CD4-positive, alpha-beta T cell (primary cell): ENCODE measurements around the gene CACNA2D3. TPM values are rescaled to one million over a fixed set of nuclear protein-coding genes. Genes with fewer than 3 reads are reported as not detected.

Experiments used
- ATAC-seq: fragments of 200-7000 bp; cut with Tn5 transposase; one replicate; pipeline ENCODE4 v1.10.0; 2022; ENCODE audit warnings: mild to moderate bottlenecking; ENCODE audit not compliant: poor library complexity
- CTCF ChIA-PET: fragments of 350-600 bp; sonication (Branson Sonifier 250); formaldehyde crosslinking; loops from one replicate; lab custom pipeline; 2021; ENCODE audit warnings: antibody characterized with exemption, inconsistent platforms; lab: Charles Lee
- POLR2A ChIA-PET: fragments of 350-600 bp; sonication (Branson Sonifier 250); formaldehyde crosslinking; loops from one replicate; lab custom pipeline; 2021; ENCODE audit warnings: antibody characterized with exemption, inconsistent platforms; lab: Charles Lee
- DNase-seq, 14 experiments: peaks; one replicate each; pipeline ENCODE4 v3.0.0-alpha.2; 2013 to 2020; ENCODE audit warnings: mixed read lengths in 2 of 14
- H3K27ac ChIP-seq, 2 donors: one replicate each; pipeline versions ENCODE4 v1.5.1 to v1.7.0; 2013; ENCODE audit warnings: low read length in 2 of 2, low read depth in 1 of 2, mild to moderate bottlenecking in 1 of 2
- H3K27me3 ChIP-seq, 2 experiments: 1 replicate in 1 of 2; 2 replicates in 1 of 2; pipeline versions ENCODE4 v1.6.1 to v1.7.0; 2013; ENCODE audit warnings: low read length in 2 of 2, control low read depth in 1 of 2, mild to moderate bottlenecking in 1 of 2, moderate library complexity in 1 of 2; ENCODE audit not compliant: insufficient read depth in 2 of 2, control insufficient read depth in 1 of 2
- H3K36me3 ChIP-seq: one replicate; pipeline ENCODE4 v1.6.1; 2013; ENCODE audit warnings: low read length, control low read depth; ENCODE audit not compliant: insufficient read depth
- H3K4me1 ChIP-seq: one replicate; pipeline ENCODE4 v1.6.1; 2013; ENCODE audit warnings: low read length, control low read depth; ENCODE audit not compliant: insufficient read depth
- H3K4me3 ChIP-seq: one replicate; pipeline ENCODE4 v1.5.1; 2013; ENCODE audit warnings: mild to moderate bottlenecking, low read length, moderate library complexity
- H3K9me3 ChIP-seq, 2 experiments: 1 replicate in 1 of 2; 2 replicates in 1 of 2; pipeline versions ENCODE4 v1.6.1 to v1.7.0; 2013; ENCODE audit warnings: low read length in 2 of 2, mild to moderate bottlenecking in 2 of 2, control low read depth in 1 of 2, moderate library complexity in 1 of 2; ENCODE audit not compliant: control insufficient read depth in 1 of 2, insufficient read depth in 1 of 2
- H3K27ac Mint-ChIP-seq: one replicate; pipeline ENCODE4 v1.8.0; 2020; ENCODE audit warnings: mixed read lengths
- H3K27me3 Mint-ChIP-seq: one replicate; pipeline ENCODE4 v1.8.0; 2021; ENCODE audit warnings: mixed read lengths
- H3K36me3 Mint-ChIP-seq: one replicate; pipeline ENCODE4 v1.8.0; 2021; ENCODE audit warnings: low read depth, mixed read lengths
- H3K4me1 Mint-ChIP-seq: one replicate; pipeline ENCODE4 v1.8.0; 2021; ENCODE audit warnings: low read depth, mixed read lengths
- H3K4me3 Mint-ChIP-seq: one replicate; pipeline ENCODE4 v1.8.0; 2020; ENCODE audit warnings: mild to moderate bottlenecking, mixed read lengths
- H3K9me3 Mint-ChIP-seq: one replicate; pipeline ENCODE4 v1.8.0; 2020; ENCODE audit warnings: mixed read lengths
- CTCF ChIP-seq: fragments of 200-600 bp; IDR thresholded peaks from one replicate; pipeline ENCODE4 v1.8.0; 2022; ENCODE audit warnings: antibody characterized with exemption, mild to moderate bottlenecking
- intact Hi-C, 2 experiments: fragments of 100-400 bp; cut with DNase I in 1 of 2; cut with micrococcal nuclease in 1 of 2; formaldehyde crosslinking; loops; one replicate each; pipeline versions ENCODE4 v1.15.1 to v1.9.0; 2023 to 2025; cut with DNase I, micrococcal nuclease
- total RNA-seq, 174 experiments: library from RNA in 2 of 174; stranded (reverse) in 2 of 174; gene quantifications; one replicate each; pipeline ENCODE4 v1.2.3 and lab custom pipeline; 2021 to 2026

CACNA2D3 gene
- total RNA-seq, 2 experiments from 2014 or later: 0.08 TPM; not detected in 1

GRCh38 chr3:54556630-54557029, 434.3 kb downstream of the CACNA2D3 start:
- intact Hi-C loops: no loop called here
- POLR2A ChIA-PET: no interaction called here

GRCh38 chr3:54557538-54558428, 435.4 kb downstream of the CACNA2D3 start:
- H3K4me1 Mint-ChIP-seq: no peaks in the 10 kb centered on the region

More at GRCh38 chr3:54556630-54557029, 434.3 kb downstream of the CACNA2D3 start:
- Mint-ChIP-seq H3K27me3 (no peaks in the 10 kb centered on the region), H3K4me3 (no peak overlapping the region), H3K9me3 (peaks cover 2% of the 10 kb centered on the region), H3K36me3 (no peaks in the 10 kb centered on the region), H3K4me1 (no peaks in the 10 kb centered on the region), H3K27ac (no peak overlapping the region)
- H3K27me3 ChIP-seq: no peaks in the 10 kb centered on the region
- CTCF ChIA-PET: no interaction called here
- H3K27ac ChIP-seq: no peak overlapping the region
- TF ChIP-seq CTCF: no peak
- no peak overlapping the region for H3K4me3 ChIP-seq
- no peak for ATAC-seq
- no peak for DNase-seq
- H3K4me1 ChIP-seq: no peaks in the 10 kb centered on the region
- H3K9me3 ChIP-seq: no peaks in the 10 kb centered on the region
- no peaks in the 10 kb centered on the region for H3K36me3 ChIP-seq

GRCh38 chr3:54563501-54564200, 441.3 kb downstream of the CACNA2D3 start:
- H3K27ac Mint-ChIP-seq: no peak overlapping the region
- H3K9me3 Mint-ChIP-seq: no peaks in the 10 kb centered on the region
- no peaks in the 10 kb centered on the region for H3K4me1 Mint-ChIP-seq
- H3K4me3 Mint-ChIP-seq: no peak overlapping the region
- ATAC-seq: no peak
- peaks cover 8% of the 10 kb centered on the region for H3K27me3 Mint-ChIP-seq
- no peaks in the 10 kb centered on the region for H3K36me3 ChIP-seq
- H3K27me3 ChIP-seq: no peaks in the 10 kb centered on the region
- H3K9me3 ChIP-seq: peaks cover 0 to 10% of the 10 kb centered on the region in 2 experiments
- DNase-seq: no peak
- ChIA-PET CTCF (no interaction called here), POLR2A (no interaction called here)
- intact Hi-C loops: no loop called here
- no peaks in the 10 kb centered on the region for H3K4me1 ChIP-seq
- H3K4me3 ChIP-seq: no peak overlapping the region
- TF ChIP-seq CTCF: no peak
- H3K27ac ChIP-seq: no peak overlapping the region
- H3K36me3 Mint-ChIP-seq: no peaks in the 10 kb centered on the region

More at GRCh38 chr3:54557538-54558428, 435.4 kb downstream of the CACNA2D3 start:
- no peak overlapping the region for H3K27ac ChIP-seq
- ChIA-PET CTCF (no interaction called here), POLR2A (no interaction called here)
- DNase-seq: no peak
- intact Hi-C loops: no loop called here
- ATAC-seq: no peak
- no peak overlapping the region for H3K27ac Mint-ChIP-seq
- no peaks in the 10 kb centered on the region for H3K4me1 ChIP-seq
- no peak for TF ChIP-seq CTCF
- H3K9me3 ChIP-seq: no peaks in the 10 kb centered on the region
- H3K36me3 Mint-ChIP-seq: no peaks in the 10 kb centered on the region
- H3K36me3 ChIP-seq: no peaks in the 10 kb centered on the region
- no peak overlapping the region for H3K4me3 Mint-ChIP-seq
- peaks cover 2% of the 10 kb centered on the region for H3K9me3 Mint-ChIP-seq
- H3K4me3 ChIP-seq: no peak overlapping the region
- no peaks in the 10 kb centered on the region for H3K27me3 ChIP-seq
- H3K27me3 Mint-ChIP-seq: no peaks in the 10 kb centered on the region
